COLO668 (cell line): ENCODE data around the gene CCL17.
"Not testable (repeated sequence)": the region's sequence is repeated elsewhere in the genome, so short reads cannot be mapped to it uniquely, and the experiment has no call there.

ENCODE experiments used
- DNase-seq: peaks from one replicate; lab custom pipeline; 2025; ENCODE audit not compliant: unreplicated experiment; lab: John Stamatoyannopoulos, UW

CCL17 gene

GRCh38 chr16:57427824-57428223 lies 23.3 kb downstream of the CCL17 start:
- no peak for DNase-seq

GRCh38 chr16:57430955-57431354 lies 26.4 kb downstream of the CCL17 start:
- no peak for DNase-seq

- DNase-seq, result no peak
Observed at GRCh38 chr16:57432505-57432904, 27.9 kb downstream of the CCL17 start.

- DNase-seq, result no peak
Observed at GRCh38 chr16:57432989-57433388, 28.4 kb downstream of the CCL17 start.

GRCh38 chr16:57434003-57434402 lies 29.4 kb downstream of the CCL17 start:
- DNase-seq, result no peak

- no peak for DNase-seq
Observed at GRCh38 chr16:57435838-57436237, 31.3 kb downstream of the CCL17 start.

- not testable (repeated sequence) for DNase-seq
Observed at GRCh38 chr16:57439947-57440346, 35.4 kb downstream of the CCL17 start.

- not testable (repeated sequence) for DNase-seq
Observed at GRCh38 chr16:57440551-57440950, 36.0 kb downstream of the CCL17 start.

GRCh38 chr16:57444711-57445110 lies 40.1 kb downstream of the CCL17 start:
- no peak for DNase-seq

- no peak for DNase-seq
Observed at GRCh38 chr16:57445510-57445909, 40.9 kb downstream of the CCL17 start.

GRCh38 chr16:57446531-57447185 lies 42.1 kb downstream of the CCL17 start:
- peak; percentile 52 for DNase-seq

- DNase-seq, result peak; percentile 97
Observed at GRCh38 chr16:57447186-57447962, 42.8 kb downstream of the CCL17 start, which contains the start of the genes CIAPIN1 and COQ9. Gene CIAPIN1, minus strand, starts transcription at chr16:57447385. Its CDS starts 6,457 bp downstream, at chr16:57440928. Gene COQ9, plus strand, starts transcription at chr16:57447479. Its CDS starts 27 bp downstream, at chr16:57447506.

GRCh38 chr16:57452021-57452420 lies 47.5 kb downstream of the CCL17 start:
- DNase-seq, result no peak

GRCh38 chr16:57462209-57462977 lies 57.8 kb downstream of the CCL17 start, which contains the start of gene POLR2C:
Gene POLR2C, plus strand, starts transcription at chr16:57462679. Its CDS starts 46 bp downstream, at chr16:57462725.
- DNase-seq, result peak; percentile 90

- no peak for DNase-seq
Observed at GRCh38 chr16:57462978-57463362, 58.4 kb downstream of the CCL17 start.

GRCh38 chr16:57464523-57464922 lies 60.0 kb downstream of the CCL17 start:
- no peak for DNase-seq
